DMS 273 (cell line): ENCODE results near the gene ATXN1.
A peak's percentile ranks its signal among the peaks of the same experiment; 100 is the strongest.

ENCODE experiments used
- DNase-seq: peaks from one replicate; lab custom pipeline; 2025; ENCODE audit not compliant: unreplicated experiment; lab: John Stamatoyannopoulos, UW

The ATXN1 gene

DNA sequence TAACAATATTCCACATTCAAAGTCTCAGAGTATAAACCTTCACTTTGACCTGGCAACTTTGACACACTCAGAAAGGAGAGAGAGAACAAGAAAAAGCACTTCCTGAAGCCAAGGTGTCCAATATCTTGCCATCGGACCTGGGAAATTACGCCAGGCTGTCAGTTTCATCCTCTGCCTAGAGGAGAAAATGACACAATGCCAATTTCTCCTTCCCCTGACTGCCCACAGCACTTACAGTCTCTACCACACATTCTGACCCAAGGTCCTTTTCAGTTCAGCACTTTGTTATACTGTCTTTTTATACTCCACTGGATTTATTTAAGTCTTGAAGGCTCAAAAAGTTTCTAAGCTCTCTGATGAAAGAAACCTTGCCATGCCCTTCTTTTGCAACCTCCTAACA is 272.4 kb downstream of the ATXN1 start:
- DNase-seq, result no peak

DNA sequence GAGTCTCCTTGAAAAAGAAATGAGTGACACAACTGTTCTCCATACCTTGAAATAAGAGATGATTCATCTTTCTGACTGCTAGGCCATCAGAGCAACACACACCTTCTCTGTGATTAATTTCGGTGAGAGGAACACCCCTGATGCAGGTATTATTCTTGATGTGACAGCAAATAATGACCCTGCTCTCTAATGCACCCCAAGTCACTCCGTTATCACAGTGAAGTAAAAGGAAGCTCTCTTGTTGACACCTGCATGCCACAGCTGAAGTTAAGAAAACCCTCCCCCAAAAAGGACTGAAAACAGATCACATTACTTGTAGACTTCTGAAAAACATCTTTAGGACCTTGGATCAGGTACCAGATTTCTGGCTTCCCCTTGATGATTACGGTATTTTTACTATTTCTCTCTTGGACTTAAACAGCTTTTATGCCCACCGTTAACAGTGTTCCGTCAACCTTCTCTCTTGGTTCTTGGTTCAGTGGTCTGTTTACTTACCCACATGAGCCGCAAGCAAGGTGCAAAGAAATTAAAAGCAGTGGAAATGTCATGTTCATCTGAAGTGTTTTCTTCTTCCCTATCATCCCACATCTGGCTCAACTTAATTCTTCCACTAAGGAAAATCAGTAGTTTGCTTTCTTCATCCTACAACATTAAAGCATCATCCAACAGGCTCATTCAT is 273.1 kb downstream of the ATXN1 start:
- DNase-seq, result no peak

DNA sequence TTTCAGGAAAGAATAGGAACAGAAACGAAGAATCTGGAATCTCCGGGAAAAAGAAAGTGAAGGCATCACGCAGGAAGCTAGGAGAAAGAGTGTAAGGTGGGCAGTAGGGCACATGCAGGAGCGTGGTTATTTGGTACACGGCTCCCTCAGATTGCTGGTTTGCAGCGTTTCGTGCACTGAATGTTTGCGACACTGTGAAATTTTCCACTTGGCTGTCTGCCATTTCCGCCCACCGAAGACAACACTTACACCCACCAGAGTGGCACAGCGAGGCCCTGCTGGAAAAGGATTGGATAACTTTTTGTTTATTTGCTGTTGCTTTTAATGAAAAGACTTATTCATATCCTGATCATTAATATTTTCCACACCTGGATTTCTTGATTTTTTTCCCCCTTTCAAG is 274.6 kb downstream of the ATXN1 start:
- DNase-seq, result no peak

DNA sequence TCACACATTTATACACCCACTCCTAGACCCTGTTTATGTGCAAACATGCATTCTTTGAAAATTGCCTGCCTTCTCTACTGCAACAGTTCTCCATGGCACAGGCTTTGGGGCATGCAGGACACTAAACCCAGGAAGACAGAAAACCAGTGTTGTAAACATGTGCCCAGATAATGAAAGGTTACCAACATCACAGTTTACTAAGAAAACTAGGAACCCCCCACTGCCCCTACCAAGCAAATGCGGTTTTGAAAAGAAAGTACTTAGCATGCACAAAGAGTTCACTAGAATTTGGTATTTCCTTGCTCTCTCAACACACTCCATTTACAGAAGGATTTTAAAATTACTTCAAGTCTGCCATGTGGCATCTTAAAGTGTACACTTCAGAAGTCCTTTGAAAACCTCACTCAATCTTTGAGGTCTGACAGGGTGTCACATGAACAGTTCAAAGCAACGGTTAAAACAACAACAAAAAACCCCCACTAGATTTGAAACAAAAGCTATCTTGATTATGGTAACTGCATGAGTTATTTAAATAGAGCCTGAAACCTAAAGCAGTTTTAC is 277.9 kb downstream of the ATXN1 start:
- no peak for DNase-seq

DNA sequence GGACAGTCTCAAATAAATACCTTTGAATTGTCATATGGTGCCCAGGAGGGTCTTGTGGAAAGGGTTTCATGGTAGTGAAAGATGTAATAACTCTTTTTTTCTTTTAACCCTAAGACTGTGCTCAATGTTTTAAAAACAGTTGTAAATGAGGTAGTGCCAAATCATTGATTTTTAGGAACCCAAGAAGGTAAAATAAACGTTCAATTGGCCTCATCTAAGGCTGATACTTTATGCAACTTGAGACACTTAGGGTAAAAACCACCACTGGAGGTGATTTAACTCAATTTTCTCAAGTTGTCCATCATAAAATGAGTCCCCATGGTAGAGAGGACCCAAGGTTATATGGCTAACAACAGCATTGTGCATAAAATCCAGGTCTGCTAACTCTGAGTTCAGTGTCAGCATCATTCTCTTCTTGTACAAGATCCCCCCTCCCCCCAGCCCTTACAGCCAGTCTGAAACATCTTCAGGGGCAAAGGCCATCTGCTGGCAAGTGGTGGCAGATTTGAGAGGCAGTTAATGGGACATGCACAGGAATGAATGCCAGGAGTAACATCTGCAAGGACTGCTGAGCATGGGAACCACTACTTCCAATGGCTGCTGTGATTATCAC is 278.5 kb downstream of the ATXN1 start:
- peak; percentile 72 for DNase-seq

DNA sequence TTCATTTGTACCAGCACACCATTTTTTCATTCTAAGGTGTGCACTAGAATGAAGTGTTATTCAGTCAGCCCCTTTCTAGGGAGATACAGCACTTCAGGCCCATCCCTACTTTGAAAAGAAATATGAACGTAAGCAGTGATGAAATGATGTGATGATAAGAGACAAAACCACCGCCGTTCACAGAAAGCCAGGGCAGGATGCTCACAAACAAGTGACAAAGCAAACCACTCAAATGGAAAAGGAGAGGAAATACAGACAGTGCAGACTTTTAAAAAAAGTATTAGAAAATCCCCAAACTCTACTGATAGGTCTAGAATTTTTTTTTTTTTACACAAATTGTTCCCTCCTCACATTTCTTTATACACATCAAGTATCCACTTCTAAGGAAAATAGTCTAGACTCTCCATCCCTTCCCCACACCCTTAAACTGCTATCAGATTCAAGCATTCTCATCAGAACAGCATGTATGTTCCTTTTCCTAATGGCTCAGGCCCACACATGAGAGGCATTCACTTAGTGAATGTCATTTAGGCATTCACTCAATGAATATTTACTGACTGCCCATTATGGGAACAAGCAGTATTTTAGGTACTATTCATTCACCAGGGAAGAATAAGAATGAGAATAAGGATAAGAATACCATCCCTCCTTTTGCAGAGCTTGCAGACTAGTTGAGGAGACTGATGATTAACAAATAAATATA is 279.4 kb downstream of the ATXN1 start:
- DNase-seq, result no peak

DNA sequence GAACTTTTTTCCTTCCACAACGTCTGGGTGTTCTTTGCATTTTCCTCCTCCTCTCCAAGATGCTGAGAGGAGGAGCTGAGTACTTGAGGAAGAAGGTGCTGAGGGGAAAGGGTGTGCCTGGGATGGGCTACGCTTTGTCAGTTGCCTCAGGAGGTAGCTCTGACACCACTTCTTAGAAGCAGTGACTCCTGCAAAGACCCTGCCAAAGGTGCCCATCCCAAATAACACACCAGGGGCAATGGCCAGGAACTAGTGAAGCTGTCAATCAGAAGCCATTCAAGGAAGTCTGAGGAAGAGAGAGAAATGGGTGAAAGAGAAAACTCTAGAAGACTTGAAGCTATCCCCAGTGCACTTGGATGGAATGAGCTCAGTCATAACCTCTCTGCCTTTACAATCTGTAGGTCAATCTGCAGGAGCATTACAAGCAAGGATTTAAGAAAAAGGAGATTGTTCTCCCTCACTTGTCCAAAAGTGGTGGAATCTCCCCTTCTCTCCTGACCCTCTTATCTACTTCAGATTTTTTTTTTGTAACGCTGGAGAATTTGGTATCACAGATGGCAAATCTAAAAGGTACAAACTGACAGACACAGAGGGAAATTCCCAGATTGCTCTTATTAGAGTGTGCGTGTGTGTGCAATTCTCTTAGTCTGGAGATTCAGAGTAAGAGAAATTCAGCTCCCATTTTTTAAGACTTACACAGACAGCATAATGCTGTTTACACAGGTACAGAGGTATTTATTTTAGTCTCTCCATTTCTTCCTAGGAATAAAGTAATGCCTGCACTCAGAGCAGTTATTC is 280.3 kb downstream of the ATXN1 start:
- no peak for DNase-seq

DNA sequence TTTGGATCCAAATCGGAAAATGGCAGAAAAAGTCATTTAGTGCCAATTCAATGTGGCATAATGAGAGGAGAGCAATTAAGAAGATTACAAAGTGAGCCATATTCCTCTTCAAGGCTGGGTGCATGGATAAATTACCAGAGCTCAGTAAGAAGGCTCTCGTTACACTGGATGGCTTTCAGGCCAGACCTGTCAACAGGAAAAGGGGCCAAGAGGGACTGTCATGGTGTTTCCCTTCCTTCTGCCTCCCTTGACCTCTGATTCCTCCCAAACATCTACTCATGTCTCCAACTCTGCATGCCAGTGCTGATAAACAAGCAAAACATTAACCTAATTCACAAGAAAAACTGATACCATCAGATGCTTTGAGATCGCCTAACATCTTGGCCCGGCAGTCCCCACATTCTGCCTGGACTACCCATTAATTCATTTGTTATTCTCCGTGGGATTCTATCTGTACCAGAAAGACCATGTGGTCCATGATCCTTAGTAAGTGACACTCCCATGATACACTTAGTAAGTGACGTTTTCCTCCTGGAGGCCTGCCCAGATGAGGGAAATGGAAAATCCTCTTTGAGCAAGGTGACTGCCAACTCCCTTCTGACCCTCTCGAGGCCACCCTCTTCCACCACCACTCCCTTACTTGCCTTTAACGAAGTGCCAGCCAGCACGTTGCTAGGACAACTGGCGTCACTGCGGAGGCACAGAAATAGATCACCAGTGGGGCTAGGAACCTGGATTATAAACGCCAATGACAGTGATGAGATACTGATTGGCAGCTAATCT is 283.7 kb downstream of the ATXN1 start:
- peak; percentile 8 for DNase-seq

DNA sequence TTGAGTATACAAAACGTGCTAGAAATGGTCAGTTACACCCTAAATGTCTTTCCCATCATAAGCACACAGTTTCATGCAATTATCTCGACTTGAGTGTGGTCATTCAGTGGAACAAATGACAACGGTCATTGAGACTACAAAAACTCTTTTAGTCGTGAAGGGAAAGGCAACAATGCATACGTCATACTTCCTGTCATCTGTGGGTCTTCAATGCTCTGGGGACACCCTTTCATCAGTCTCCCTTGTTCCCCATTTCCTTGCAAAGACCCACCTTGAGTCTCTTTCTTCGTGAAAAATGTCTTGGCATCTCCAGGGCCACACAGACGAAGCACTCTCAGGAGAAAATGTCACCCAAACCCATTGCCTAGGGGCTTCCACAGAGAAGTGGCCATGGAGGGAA is 284.4 kb downstream of the ATXN1 start:
- no peak for DNase-seq

DNA sequence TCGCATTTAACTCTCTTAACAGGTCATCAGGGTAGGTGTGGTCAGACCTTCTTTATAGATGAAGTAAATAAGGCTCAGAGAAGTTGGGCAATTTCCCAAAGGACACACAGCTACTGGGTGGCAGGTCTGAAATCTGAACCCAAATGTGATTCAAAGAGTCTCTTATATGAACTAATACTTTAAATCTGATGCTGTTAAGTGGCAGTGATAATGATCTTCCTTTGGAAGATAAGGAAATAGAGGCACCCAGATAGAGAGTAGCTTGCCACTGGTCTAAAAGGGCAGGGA is 285.8 kb downstream of the ATXN1 start:
- no peak for DNase-seq

DNA sequence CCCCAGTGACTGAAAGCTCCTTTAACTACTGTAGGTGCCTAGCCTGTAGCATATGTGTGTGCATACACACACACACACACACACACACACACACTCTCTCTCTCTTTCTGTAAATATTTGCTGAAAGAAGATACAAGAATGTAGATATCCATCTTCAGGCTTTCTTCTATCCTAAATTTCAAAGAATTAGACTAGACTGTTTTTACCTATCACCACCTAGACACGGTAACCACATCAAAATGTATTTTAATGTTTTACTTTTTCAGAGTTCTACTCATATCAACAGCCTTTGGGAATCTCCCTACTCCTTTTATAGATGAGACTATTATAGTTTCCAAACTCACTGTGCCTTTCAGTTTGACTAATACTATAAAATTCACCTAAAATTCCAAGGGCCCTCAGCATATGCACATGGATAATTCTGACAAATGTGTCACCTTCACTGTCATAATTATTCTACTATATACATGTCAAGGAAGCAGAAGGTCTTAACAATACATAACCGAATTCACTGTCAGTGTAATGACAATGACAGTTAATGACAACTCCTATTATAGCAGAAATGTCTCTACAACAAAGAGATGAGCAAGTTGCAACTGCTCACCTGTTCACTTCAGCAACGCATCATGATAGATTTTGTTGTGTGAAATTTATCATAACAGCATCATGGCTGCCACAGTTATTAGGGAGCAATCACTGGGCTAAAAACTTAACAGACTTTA is 286.3 kb downstream of the ATXN1 start:
- DNase-seq, result no peak

DNA sequence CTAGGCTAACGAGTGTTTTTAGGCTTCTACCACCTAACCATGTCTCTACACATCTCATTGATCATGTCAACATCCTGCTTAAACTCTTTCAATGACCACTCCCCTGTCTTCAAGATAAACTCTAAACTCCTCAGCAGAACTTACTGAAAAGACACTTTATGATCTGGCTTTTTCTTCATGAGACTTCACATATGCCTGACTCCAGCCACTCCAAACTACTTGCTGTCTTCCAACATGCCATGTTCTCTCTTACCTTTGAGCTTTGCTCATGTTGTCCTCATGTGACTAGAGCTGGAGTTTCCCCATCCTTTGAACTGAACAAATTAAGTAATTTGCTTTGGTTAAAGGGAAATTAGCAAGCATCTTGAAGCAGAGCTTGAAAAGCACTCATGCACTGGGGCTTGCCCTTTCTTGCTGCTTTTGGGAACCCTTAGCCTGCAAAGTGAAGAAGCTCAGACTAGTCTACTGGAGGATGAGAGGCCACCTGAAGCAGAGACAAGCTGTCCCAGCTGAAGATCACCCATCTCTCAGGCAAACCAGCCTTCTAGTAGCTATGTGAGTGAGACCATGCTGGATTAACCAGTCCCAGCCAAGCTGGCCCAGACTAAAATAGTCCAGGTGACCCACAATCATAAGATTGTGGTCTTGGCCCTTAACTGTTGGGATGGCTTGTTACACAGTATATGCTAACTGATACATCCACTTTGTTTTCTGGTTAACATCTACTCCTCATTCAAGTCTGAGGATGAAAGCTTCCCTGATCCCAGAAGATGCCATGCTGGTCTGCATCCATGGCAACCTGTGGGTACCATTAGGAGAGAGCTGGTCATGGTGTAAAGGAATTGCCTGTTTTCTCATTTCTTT is 287.1 kb downstream of the ATXN1 start:
- no peak for DNase-seq

DNA sequence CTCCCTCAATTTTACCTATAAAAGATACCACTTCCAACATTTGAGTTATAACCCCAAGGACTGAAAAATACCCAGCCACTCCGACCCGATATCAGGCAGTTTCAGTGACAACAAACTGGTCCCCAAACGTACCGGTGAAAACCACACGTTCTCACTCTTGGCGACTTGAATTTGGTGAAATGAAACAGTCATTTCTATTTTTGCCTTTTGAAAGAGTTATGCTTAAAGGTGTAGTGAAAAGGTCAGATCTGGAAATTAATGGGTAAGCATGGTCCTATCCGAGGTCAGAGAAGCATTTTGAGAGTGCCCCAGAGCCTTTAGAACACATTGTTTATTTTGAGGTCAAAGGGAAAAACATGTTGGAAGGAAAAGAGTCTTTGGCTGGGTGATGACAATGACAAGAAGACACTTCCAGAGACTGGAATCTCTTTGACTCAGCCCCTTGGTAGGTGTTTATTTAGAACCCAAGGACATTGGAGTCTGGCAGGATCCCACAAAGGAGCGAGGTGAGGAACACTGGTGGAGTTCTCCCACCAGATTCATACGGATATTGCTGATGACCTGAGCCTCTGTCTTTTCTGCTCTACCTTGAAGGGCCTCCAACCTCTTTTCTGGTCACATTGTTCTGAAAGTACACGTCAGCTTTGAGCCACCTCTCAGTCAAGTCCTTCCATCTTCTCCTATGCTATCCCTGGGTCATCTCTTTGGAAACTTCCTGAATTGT is 287.9 kb downstream of the ATXN1 start:
- DNase-seq, result no peak

DNA sequence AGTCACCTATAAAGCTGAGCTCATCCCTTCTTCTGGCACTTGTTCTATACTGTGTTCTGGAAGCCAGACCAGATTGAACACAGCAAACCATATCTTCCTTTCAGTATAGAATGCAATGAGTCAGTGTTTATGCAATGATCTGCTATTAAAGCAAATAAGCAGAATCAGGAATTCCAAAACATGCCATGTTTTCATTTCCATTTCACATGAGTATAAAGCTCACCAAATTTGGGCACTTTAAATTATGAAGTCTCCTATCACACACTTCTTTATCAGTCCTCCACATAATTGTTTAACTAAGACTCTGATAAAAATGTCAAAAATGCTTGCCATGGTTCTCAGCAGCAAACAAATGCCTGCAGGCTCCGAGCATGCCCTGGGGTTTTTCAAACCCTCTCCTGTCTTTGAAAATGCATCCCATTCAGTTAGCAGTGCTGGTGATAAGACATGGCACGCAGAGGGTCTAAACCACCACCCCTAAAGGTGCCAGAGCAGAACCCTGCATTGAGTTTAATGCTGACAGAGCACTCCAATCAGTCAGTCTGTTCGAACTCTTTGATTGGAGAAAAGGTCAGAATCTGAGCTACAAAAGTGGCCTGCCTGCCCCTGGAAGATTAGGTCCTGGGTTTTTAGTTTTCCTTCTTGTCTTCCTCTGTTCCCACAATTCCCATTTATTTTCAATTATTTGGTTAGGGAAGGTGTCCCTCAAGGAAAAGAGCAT is 288.8 kb downstream of the ATXN1 start:
- peak; percentile 29 for DNase-seq

DNA sequence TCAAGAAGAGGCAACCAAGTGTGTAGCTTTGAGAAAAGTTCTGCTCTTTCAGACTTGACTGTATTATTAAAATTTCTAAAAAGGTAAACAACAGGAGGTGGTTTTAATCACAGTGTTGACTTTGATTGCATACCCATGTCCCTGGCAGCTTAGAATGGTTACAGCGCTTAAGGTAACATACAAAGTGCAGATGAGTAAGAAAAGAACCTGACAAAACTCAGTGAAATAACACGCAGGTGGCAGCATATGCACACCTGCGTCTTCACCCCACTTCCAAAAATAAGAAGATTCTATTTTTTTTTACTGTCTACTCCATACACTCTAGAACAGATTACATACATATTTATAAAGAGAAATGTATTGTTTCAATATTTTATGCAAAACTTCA is 289.4 kb downstream of the ATXN1 start:
- no peak for DNase-seq

DNA sequence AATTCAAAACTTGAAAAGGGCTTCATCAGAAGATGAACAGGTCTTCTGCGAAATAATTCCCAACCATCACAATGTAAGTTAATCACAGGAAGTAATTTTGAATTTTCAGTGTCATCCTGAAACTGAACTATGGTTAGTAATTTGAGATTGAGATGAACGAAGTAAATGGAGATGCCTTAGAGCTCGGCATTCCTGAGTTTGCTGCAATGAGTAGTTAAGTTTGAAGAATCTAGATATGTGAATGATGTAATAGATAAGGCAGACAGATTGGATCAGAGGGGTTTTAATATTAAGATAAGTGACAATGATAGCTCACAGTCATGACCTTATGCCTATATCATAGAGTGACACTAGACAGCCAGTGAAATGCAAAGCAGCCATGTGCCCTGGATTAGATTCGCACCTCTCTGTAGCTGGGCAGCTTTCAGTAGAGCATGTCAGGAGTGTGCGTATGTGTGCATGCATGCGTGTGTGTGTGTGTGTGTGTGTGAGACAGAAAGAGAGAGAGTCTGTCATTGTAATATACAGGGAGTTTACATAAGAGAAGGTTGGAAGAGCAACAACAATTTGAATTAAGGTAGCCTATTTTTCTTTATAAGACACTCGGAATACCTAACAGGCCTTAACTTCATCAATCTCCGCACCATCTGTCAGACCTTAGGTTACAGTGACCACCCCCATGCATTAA is 289.9 kb downstream of the ATXN1 start:
- peak; percentile 82 for DNase-seq

DNA sequence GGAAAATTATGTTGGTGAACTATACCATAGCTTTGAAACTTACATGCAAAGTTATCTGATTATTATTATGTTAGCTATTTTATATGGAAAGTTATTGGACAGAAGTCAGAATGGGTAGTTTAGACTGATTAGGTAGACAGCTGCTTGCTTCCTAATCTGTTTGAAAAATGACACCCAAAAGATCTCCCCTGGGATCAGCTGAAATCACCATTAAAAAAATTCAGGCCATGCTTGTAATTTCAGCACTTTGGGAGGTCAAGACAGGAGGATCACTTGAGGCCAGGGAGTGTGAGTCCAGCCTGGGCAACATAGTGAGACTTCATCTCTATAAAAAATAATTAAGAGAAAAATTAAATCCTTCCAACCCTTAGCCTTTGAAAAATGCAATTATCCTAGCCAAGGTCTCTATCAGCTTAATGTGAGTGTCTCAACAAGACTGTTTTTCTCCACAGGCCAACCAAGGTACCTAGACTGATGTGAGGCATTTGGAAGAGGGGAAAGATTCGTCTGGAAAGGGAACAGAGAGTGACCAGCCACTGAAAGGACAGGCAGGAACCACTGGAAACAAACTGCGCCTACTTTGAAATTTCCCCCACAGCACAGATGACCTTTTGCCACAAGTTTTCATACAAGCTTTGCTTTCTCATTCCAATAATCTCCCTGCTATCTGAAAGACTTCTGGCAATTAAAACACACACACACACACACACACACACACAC is 290.6 kb downstream of the ATXN1 start:
- peak; percentile 77 for DNase-seq
